Measurements from ENCODE around the gene RBM22. TPM values are rescaled to one million over a fixed set of nuclear protein-coding genes. Genes with fewer than 3 reads are reported as not detected.
A peak's percentile ranks its signal among the peaks of the same experiment; 100 is the strongest.

The RBM22 gene
- total and polyA plus RNA-seq, 10 of the 15 experiments (the other 5 are each of a cell fraction or from before 2014, with no cell fraction given) = 26.3 to 66.4 (median 43.0) TPM

DNA sequence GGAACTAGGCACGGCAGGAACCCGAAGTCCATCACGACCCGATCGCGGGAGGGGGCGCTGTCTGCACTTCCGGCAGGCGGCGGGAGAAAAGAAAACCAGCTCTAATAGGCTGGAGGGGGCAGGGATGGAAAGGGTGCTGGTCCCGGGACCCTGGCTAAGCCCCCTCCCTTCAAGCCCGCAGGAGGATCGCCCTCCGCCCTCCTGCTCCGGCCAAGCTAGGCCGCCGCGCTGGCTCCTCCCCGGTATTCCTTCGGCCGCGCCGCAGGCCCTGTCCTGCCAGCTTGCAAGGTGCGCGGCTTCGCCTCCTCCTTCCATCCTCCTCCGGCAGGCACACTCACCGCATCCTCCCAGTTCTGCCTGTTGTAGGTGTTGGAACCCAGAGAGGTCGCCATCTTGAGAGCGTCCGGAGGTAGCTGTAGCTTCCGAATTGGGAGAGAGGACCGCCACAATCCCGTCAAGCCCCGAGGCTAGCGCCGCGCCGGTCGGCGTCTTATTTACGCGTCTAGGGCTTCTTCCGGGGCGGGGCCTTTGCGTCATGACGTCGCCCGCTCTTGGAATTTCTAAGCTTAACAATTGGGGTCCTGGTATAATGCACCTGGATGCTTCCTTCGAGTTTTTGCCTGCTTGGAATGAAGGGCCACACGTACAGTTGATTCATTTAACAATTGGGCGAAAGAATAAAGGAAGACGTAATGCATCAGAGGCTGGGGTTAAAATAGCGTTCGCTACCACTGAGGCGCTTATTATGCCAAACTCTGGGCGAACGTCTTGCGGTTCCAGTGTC, at the start of gene RBM22 (continued):
- TF ChIP-seq EED (IDR thresholded peaks at IDR 0.05; ENCODE audit: low read depth) (no peak), NFXL1 (IDR thresholded peaks at IDR 0.05; ENCODE audit: borderline replicate concordance) (no peak), FOXK2 (IDR thresholded peaks at IDR 0.05) (peak; percentile 64), RFX5 (IDR thresholded peaks at IDR 0.05; ENCODE audit: low read depth, low read length) (no peak), KDM1A (IDR thresholded peaks at IDR 0.05; ENCODE audit: borderline replicate concordance) (no peak), SMC3 (IDR thresholded peaks at IDR 0.05; ENCODE audit: borderline replicate concordance, low read length) (no peak), TCF12 (IDR thresholded peaks at IDR 0.05; ENCODE audit: low read depth, low read length) (no peak), MTA3 (IDR thresholded peaks at IDR 0.05; ENCODE audit: borderline replicate concordance, low read length) (no peak), HDGF (IDR thresholded peaks at IDR 0.05) (no peak; the same call in 1 of the 2 replicates), SREBF1 (IDR thresholded peaks at IDR 0.05; ENCODE audit: low read length) (no peak), SMAD1 (IDR thresholded peaks at IDR 0.05; ENCODE audit: low read depth, partially characterized antibody) (no peak), STAT3 (IDR thresholded peaks at IDR 0.05; ENCODE audit: low read depth, low read length) (no peak), ATF7 (IDR thresholded peaks at IDR 0.05; ENCODE audit: low read depth) (peak; percentile 83), TARDBP (IDR thresholded peaks at IDR 0.05; ENCODE audit: borderline replicate concordance) (peak; percentile 56; the same call in 1 of the 2 replicates), CEBPB (IDR thresholded peaks at IDR 0.05; ENCODE audit: borderline replicate concordance in 1 of 2, low read depth in 2 of 2, low read length in 2 of 2) (no peak), CBX5 (IDR thresholded peaks at IDR 0.05; ENCODE audit: low read depth) (no peak), SREBF2 (IDR thresholded peaks at IDR 0.05; ENCODE audit: low read length) (no peak), SIN3A (IDR thresholded peaks at IDR 0.05; ENCODE audit: low read depth, low read length) (peak; percentile 74; the same call in 1 of the 2 replicates)
- TF ChIP-seq, protein P1, sequence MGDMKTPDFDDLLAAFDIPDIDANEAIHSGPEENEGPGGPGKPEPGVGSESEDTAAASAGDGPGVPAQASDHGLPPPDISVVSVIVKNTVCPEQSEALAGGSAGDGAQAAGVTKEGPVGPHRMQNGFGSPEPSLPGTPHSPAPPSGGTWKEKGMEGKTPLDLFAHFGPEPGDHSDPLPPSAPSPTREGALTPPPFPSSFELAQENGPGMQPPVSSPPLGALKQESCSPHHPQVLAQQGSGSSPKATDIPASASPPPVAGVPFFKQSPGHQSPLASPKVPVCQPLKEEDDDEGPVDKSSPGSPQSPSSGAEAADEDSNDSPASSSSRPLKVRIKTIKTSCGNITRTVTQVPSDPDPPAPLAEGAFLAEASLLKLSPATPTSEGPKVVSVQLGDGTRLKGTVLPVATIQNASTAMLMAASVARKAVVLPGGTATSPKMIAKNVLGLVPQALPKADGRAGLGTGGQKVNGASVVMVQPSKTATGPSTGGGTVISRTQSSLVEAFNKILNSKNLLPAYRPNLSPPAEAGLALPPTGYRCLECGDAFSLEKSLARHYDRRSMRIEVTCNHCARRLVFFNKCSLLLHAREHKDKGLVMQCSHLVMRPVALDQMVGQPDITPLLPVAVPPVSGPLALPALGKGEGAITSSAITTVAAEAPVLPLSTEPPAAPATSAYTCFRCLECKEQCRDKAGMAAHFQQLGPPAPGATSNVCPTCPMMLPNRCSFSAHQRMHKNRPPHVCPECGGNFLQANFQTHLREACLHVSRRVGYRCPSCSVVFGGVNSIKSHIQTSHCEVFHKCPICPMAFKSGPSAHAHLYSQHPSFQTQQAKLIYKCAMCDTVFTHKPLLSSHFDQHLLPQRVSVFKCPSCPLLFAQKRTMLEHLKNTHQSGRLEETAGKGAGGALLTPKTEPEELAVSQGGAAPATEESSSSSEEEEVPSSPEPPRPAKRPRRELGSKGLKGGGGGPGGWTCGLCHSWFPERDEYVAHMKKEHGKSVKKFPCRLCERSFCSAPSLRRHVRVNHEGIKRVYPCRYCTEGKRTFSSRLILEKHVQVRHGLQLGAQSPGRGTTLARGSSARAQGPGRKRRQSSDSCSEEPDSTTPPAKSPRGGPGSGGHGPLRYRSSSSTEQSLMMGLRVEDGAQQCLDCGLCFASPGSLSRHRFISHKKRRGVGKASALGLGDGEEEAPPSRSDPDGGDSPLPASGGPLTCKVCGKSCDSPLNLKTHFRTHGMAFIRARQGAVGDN (IDR thresholded peaks at IDR 0.05) = no peak
- TF ChIP-seq, protein P2, sequence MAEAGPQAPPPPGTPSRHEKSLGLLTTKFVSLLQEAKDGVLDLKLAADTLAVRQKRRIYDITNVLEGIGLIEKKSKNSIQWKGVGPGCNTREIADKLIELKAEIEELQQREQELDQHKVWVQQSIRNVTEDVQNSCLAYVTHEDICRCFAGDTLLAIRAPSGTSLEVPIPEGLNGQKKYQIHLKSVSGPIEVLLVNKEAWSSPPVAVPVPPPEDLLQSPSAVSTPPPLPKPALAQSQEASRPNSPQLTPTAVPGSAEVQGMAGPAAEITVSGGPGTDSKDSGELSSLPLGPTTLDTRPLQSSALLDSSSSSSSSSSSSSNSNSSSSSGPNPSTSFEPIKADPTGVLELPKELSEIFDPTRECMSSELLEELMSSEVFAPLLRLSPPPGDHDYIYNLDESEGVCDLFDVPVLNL (IDR thresholded peaks at IDR 0.05; ENCODE audit: low read depth, low read length) = no peak
- TF ChIP-seq, protein P3, sequence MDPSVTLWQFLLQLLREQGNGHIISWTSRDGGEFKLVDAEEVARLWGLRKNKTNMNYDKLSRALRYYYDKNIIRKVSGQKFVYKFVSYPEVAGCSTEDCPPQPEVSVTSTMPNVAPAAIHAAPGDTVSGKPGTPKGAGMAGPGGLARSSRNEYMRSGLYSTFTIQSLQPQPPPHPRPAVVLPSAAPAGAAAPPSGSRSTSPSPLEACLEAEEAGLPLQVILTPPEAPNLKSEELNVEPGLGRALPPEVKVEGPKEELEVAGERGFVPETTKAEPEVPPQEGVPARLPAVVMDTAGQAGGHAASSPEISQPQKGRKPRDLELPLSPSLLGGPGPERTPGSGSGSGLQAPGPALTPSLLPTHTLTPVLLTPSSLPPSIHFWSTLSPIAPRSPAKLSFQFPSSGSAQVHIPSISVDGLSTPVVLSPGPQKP (IDR thresholded peaks at IDR 0.05; ENCODE audit: low read depth, low read length) = peak; percentile 83
- TF ChIP-seq, protein P4, sequence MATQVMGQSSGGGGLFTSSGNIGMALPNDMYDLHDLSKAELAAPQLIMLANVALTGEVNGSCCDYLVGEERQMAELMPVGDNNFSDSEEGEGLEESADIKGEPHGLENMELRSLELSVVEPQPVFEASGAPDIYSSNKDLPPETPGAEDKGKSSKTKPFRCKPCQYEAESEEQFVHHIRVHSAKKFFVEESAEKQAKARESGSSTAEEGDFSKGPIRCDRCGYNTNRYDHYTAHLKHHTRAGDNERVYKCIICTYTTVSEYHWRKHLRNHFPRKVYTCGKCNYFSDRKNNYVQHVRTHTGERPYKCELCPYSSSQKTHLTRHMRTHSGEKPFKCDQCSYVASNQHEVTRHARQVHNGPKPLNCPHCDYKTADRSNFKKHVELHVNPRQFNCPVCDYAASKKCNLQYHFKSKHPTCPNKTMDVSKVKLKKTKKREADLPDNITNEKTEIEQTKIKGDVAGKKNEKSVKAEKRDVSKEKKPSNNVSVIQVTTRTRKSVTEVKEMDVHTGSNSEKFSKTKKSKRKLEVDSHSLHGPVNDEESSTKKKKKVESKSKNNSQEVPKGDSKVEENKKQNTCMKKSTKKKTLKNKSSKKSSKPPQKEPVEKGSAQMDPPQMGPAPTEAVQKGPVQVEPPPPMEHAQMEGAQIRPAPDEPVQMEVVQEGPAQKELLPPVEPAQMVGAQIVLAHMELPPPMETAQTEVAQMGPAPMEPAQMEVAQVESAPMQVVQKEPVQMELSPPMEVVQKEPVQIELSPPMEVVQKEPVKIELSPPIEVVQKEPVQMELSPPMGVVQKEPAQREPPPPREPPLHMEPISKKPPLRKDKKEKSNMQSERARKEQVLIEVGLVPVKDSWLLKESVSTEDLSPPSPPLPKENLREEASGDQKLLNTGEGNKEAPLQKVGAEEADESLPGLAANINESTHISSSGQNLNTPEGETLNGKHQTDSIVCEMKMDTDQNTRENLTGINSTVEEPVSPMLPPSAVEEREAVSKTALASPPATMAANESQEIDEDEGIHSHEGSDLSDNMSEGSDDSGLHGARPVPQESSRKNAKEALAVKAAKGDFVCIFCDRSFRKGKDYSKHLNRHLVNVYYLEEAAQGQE (IDR thresholded peaks at IDR 0.05; ENCODE audit: low read depth, low read length) = no peak
